Panc1 (cell line): ENCODE data around the gene S100A2. TPM values are rescaled to one million over a fixed set of nuclear protein-coding genes. Genes with fewer than 3 reads are reported as not detected.
"Not testable (repeated sequence)": the region's sequence is repeated elsewhere in the genome, so short reads cannot be mapped to it uniquely, and the experiment has no call there.

Source experiments
- ATAC-seq: fragments of 200-7000 bp; cut with Tn5 transposase; 2 replicates; pipeline ENCODE4 v1.9.1; 2020; ENCODE audit warnings: mild to moderate bottlenecking, moderate library complexity
- BruUV-seq: library from RNA; stranded (reverse); fragments of 400-500 nt; replicated peaks from 2 replicates; lab custom pipeline; 2021; lab: Mats Ljungman, UMichigan
- CTCF ChIA-PET: fragments of 300-600 bp; sonication (Branson Sonifier 250); formaldehyde crosslinking; loops from one replicate; lab custom pipeline; 2022; ENCODE audit warnings: antibody characterized with exemption; lab: Charles Lee
- POLR2A ChIA-PET: fragments of 300-600 bp; sonication (Branson Sonifier 250); formaldehyde crosslinking; loops from one replicate; lab custom pipeline; 2022; ENCODE audit warnings: antibody characterized with exemption; lab: Charles Lee
- DNase-seq: peaks from one replicate; pipeline ENCODE4 v3.0.0-alpha.2; 2010; ENCODE audit warnings: low read depth, low spot score
- H3K27ac ChIP-seq: 2 replicates; pipeline ENCODE4 v1.5.1; 2011; ENCODE audit warnings: mild to moderate bottlenecking, low read length, inconsistent platforms
- H3K27me3 ChIP-seq: fragments of 200-500 bp; sonication (Bioruptor generic); 2 replicates; pipeline ENCODE4 v1.6.0; 2014; ENCODE audit warnings: low read length, inconsistent platforms; ENCODE audit not compliant: control insufficient read depth, insufficient read depth
- H3K36me3 ChIP-seq: fragments of 200-500 bp; sonication (Bioruptor generic); 2 replicates; pipeline ENCODE4 v1.5.1; 2014; ENCODE audit warnings: inconsistent platforms, mild to moderate bottlenecking, low read length, moderate library complexity; ENCODE audit not compliant: control insufficient read depth, insufficient read depth
- H3K4me1 ChIP-seq: 2 replicates; pipeline ENCODE4 v1.5.1; 2011; ENCODE audit warnings: inconsistent platforms, mild to moderate bottlenecking, low read length, moderate library complexity; ENCODE audit not compliant: control insufficient read depth, insufficient read depth
- H3K4me3 ChIP-seq, 2 experiments: 2 replicates each; pipeline ENCODE4 v1.5.1; 2011 to 2012; ENCODE audit warnings: low read depth in 2 of 2, low read length in 2 of 2, mild to moderate bottlenecking in 2 of 2, inconsistent platforms in 1 of 2, moderate library complexity in 1 of 2
- H3K9me3 ChIP-seq: fragments of 200-500 bp; sonication (Bioruptor generic); 2 replicates; pipeline ENCODE4 v1.5.1; 2014; ENCODE audit warnings: low read depth, mild to moderate bottlenecking, inconsistent platforms, low read length, moderate library complexity; ENCODE audit not compliant: control insufficient read depth, insufficient read depth
- POLR2AphosphoS5 ChIP-seq: IDR thresholded peaks from 2 replicates; pipeline ENCODE4 v1.6.1; 2012; ENCODE audit warnings: mild to moderate bottlenecking, low read depth, low read length, moderate library complexity
- REST ChIP-seq, 2 experiments: IDR thresholded peaks; 2 replicates each; pipeline ENCODE4 v1.6.1; 2011 to 2012; ENCODE audit warnings: low read depth in 2 of 2, control low read depth in 1 of 2, low read length in 1 of 2, mild to moderate bottlenecking in 1 of 2, moderate library complexity in 1 of 2; ENCODE audit not compliant: insufficient read depth in 1 of 2
- SIN3A ChIP-seq: IDR thresholded peaks from 2 replicates; pipeline ENCODE4 v1.6.1; 2012; ENCODE audit warnings: low read depth, mild to moderate bottlenecking, low read length, moderate library complexity, borderline replicate concordance; ENCODE audit not compliant: insufficient read depth
- TCF7L2 ChIP-seq: IDR thresholded peaks from 2 replicates; pipeline ENCODE4 v1.6.1; 2011; ENCODE audit warnings: mild to moderate bottlenecking, low read depth, low read length, inconsistent platforms
- in situ Hi-C: cut with HindIII; loops from 2 replicates; pipeline ENCODE4 v1.10.0; 2016; ENCODE audit warnings: low sequenced_read_pairs, low pct_unique_long_range_greater_than_20kb
- intact Hi-C: fragments of 100-400 bp; cut with micrococcal nuclease; formaldehyde crosslinking; loops from one replicate; pipeline ENCODE4 v1.10.0; 2022; ENCODE audit not compliant: unreplicated experiment
- total RNA-seq: library from RNA; stranded (reverse); gene quantifications from one replicate; pipeline ENCODE4 v1.2.1, GENCODE V29; 2021; ENCODE audit not compliant: unreplicated experiment
- TF ChIP-seq, protein P1 (sequence below): fragments of 450-650 bp; IDR thresholded peaks from 2 replicates; pipeline ENCODE4 v1.5.1; 2017; ENCODE audit warnings: mild to moderate bottlenecking

S100A2 gene
- total RNA-seq, 1 experiment from 2014 or later = 6.2 TPM

DNA sequence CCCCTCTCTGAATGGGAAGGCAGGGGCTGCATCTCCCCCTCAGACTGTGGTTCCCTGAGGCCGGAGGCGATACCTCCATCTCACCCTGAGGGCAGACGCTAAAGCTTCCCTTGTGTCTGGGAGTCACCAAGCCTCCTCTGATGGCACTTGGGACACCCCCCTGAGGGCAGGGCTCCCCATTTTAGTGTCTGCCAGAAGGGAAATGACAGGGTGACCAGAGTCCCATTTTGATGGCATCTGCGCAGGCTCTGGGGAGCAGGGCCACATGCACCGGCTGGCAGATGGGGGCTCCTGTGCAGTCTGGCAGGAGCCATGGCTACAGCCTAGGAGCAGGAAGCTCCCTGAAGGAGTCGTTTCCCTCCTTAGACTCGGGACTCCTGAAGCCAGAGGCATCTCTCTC, 1.7 kb downstream of the S100A2 start:
- CTCF ChIA-PET = interaction anchor here (0.6 kb wide), 1 partner anchor 413 kb away, joined by 4 read pairs; no protein-coding TSS in a partner anchor
- BruUV-seq = no TSS peak
- intact Hi-C loops = no loop called here
- DNase-seq = no peak
- H3K9me3 ChIP-seq = no peaks in the 10 kb centered on the region
- H3K4me3 ChIP-seq = no peak overlapping the region
- peak overlapping the region; percentile 86 for H3K27ac ChIP-seq
- TF ChIP-seq SIN3A (no peak), POLR2AphosphoS5 (no peak), REST (IDR thresholded peaks at IDR 0.05; ENCODE audit: insufficient read depth in 1 of 2, low read depth in 2 of 2, low read length in 1 of 2) (no peak), TCF7L2 (no peak)
- TF ChIP-seq, protein P1, sequence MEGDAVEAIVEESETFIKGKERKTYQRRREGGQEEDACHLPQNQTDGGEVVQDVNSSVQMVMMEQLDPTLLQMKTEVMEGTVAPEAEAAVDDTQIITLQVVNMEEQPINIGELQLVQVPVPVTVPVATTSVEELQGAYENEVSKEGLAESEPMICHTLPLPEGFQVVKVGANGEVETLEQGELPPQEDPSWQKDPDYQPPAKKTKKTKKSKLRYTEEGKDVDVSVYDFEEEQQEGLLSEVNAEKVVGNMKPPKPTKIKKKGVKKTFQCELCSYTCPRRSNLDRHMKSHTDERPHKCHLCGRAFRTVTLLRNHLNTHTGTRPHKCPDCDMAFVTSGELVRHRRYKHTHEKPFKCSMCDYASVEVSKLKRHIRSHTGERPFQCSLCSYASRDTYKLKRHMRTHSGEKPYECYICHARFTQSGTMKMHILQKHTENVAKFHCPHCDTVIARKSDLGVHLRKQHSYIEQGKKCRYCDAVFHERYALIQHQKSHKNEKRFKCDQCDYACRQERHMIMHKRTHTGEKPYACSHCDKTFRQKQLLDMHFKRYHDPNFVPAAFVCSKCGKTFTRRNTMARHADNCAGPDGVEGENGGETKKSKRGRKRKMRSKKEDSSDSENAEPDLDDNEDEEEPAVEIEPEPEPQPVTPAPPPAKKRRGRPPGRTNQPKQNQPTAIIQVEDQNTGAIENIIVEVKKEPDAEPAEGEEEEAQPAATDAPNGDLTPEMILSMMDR = no peak
- no peaks in the 10 kb centered on the region for H3K36me3 ChIP-seq
- no peaks in the 10 kb centered on the region for H3K27me3 ChIP-seq
- ATAC-seq = no peak
- POLR2A ChIA-PET = interaction anchor here (0.7 kb wide), 1 partner anchor 29 kb away, joined by 3 read pairs; no protein-coding TSS in a partner anchor
- in situ Hi-C loops = no loop called here
- peaks cover 54% of the 10 kb centered on the region for H3K4me1 ChIP-seq

- DNase-seq (no peak), ATAC-seq (no peak)
- POLR2A ChIA-PET = interaction anchor here (0.7 kb wide), 1 partner anchor 28 kb away, joined by 3 read pairs; no protein-coding TSS in a partner anchor
- Histone ChIP-seq H3K27me3 (no peaks in the 10 kb centered on the region), H3K4me3 (no peak overlapping the region), H3K4me1 (peaks cover 50% of the 10 kb centered on the region), H3K9me3 (no peaks in the 10 kb centered on the region), H3K36me3 (no peaks in the 10 kb centered on the region), H3K27ac (peak overlapping the region; percentile 86)
- BruUV-seq = no TSS peak
- intact Hi-C loops (no loop called here), in situ Hi-C loops (no loop called here)
- CTCF ChIA-PET = no interaction called here
- TF ChIP-seq, protein P1 = no peak
- no peak for TF ChIP-seq REST (IDR thresholded peaks at IDR 0.05; ENCODE audit: insufficient read depth in 1 of 2, low read depth in 2 of 2, low read length in 1 of 2)
- no peak for TF ChIP-seq POLR2AphosphoS5
Observed at GRCh38 chr1:153563483-153563901, 2.2 kb downstream of the S100A2 start.

GRCh38 chr1:153562021-153562420, 3.6 kb downstream of the S100A2 start:
- ATAC-seq, in situ Hi-C loops, H3K4me3 ChIP-seq, DNase-seq, H3K36me3 ChIP-seq, intact Hi-C loops, H3K9me3 ChIP-seq, H3K27me3 ChIP-seq, BruUV-seq: not testable (repeated sequence)
- ChIA-PET POLR2A (interaction anchor here (0.9 kb wide), 1 partner anchor 67 kb away, joined by 5 read pairs; no protein-coding TSS in a partner anchor), CTCF (interaction anchor here (0.9 kb wide), 1 partner anchor 67 kb away, joined by 3 read pairs; no protein-coding TSS in a partner anchor)
- Histone ChIP-seq H3K27ac (peak overlapping the region; percentile 62), H3K4me1 (peaks cover 35% of the 10 kb centered on the region)
